AG10803 (cell line): ENCODE data around the gene PKD1L1.
A peak's percentile ranks its signal among the peaks of the same experiment; 100 is the strongest.

ENCODE experiments used
- DNase-seq: peaks from one replicate; pipeline ENCODE4 v3.0.0; 2010; ENCODE audit warnings: low read depth
- H3K4me3 ChIP-seq: 2 replicates; pipeline ENCODE4 v1.5.1; 2011; ENCODE audit warnings: mild to moderate bottlenecking, low read length, control low read depth
- TF ChIP-seq, protein P1 (sequence below): conservative IDR thresholded peaks from 2 replicates; pipeline ENCODE4 v1.5.1; 2011; ENCODE audit warnings: mild to moderate bottlenecking, low read length, control low read depth, inconsistent platforms

The PKD1L1 gene

DNA sequence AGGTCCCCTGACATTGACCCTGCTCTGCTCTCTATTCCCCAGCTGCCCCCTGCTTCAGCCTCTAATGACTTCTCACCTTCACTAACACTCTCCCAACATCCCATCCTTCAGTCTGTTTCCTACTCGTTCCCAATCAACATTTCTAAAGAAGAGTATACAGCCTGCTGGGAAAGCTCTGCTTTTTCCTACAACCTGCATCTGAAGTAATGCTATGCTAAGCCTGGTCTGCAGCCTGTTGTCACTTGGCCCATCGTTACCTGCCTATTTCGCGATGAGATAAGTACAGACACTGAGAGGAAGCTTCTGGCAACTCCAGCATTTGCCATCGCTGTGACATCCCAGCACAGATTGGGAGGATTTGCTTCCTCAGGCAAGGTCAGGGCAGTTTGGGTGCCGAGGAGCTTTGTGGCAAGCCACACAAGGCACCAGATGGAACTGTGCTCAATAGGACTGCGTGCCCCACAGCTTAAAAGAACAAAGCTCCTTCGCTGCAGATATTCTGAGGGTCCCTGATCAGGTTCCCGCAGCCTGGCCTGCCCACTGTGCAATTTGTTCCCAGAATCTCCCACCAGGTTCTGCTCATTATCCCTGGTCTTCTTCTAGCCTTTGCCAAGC, 51.4 kb downstream of the PKD1L1 start:
- no peak overlapping the region for H3K4me3 ChIP-seq
- TF ChIP-seq, protein P1, sequence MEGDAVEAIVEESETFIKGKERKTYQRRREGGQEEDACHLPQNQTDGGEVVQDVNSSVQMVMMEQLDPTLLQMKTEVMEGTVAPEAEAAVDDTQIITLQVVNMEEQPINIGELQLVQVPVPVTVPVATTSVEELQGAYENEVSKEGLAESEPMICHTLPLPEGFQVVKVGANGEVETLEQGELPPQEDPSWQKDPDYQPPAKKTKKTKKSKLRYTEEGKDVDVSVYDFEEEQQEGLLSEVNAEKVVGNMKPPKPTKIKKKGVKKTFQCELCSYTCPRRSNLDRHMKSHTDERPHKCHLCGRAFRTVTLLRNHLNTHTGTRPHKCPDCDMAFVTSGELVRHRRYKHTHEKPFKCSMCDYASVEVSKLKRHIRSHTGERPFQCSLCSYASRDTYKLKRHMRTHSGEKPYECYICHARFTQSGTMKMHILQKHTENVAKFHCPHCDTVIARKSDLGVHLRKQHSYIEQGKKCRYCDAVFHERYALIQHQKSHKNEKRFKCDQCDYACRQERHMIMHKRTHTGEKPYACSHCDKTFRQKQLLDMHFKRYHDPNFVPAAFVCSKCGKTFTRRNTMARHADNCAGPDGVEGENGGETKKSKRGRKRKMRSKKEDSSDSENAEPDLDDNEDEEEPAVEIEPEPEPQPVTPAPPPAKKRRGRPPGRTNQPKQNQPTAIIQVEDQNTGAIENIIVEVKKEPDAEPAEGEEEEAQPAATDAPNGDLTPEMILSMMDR, result no peak
- DNase-seq, result no peak

DNA sequence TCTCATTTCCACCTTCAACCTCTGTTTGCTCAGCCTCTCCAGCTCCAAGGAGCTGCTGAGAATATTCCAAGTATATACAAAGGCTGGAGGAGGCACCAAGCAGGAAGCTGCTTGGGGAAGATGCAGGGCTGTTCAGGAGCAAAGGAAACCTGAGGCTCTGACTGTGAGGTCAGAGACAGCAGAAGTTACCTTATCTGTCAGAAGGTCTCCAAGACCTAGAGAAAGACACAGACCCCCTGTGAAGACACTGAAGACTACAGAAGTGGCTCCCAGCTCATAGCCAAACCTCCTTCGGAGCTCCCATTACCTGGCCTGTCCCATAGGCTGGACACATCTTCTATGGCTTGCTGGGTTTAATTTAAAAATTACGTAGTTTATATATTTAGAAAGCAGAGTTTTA, 53.2 kb downstream of the PKD1L1 start:
- TF ChIP-seq, protein P1, result no peak
- H3K4me3 ChIP-seq, result no peak overlapping the region
- DNase-seq, result no peak

- TF ChIP-seq, protein P1, result no peak
- DNase-seq, result no peak
- H3K4me3 ChIP-seq, result no peak overlapping the region
Measured at GRCh38 chr7:47893721-47894365, 54.4 kb downstream of the PKD1L1 start.

DNA sequence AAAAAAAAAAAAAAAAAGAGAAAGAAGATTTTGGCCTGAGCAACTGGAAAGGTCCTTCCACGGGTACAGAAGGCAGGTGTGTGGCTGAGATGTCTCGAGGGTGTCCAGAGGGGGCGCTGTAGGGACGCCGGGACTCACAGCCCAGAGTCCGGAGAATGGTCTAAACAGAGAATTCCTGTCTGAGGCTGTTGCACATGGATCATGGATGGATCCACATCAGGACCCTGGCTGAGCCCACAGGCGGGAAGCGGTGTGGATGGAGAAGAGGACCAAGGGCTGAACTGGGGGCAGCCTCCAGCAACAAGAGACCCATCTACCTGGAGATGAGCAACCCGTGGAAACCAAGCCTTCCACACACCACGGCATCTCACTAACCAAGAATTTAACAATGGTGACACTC, 55.0 kb downstream of the PKD1L1 start:
- no peak overlapping the region for H3K4me3 ChIP-seq
- TF ChIP-seq, protein P1, result peak; percentile 30
- DNase-seq, result no peak

DNA sequence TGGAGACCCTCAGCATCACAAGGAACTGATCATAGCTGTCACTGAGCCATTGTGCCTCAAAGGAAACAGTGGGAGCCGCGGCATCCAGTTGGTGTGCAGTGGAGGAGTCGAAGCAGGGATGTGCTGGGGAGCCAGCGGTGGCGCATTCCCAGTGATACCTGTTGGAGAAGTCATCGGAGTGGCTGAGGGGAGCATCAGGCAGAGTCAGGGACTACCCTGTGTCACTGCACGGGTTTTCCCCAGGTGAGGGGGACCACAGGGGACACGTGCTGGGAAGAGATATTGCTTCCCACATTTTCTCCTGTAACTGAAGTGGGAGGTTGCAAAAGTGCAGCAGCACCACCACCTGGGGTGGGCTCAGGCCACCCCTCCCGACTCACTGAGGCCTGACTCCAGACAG, 57.7 kb downstream of the PKD1L1 start:
- TF ChIP-seq, protein P1, result no peak
- H3K4me3 ChIP-seq, result no peak overlapping the region
- DNase-seq, result no peak

GRCh38 chr7:47890125-47890524, 58.1 kb downstream of the PKD1L1 start:
- no peak overlapping the region for H3K4me3 ChIP-seq
- DNase-seq, result no peak
- TF ChIP-seq, protein P1, result no peak

GRCh38 chr7:47889723-47890122, 58.5 kb downstream of the PKD1L1 start:
- no peak for DNase-seq
- TF ChIP-seq, protein P1, result no peak
- no peak overlapping the region for H3K4me3 ChIP-seq
